Thymus (tissue), 11 donors: ENCODE results near the gene SLC25A5. TPM values are rescaled to one million over a fixed set of nuclear protein-coding genes. Genes with fewer than 3 reads are reported as not detected.
"Not testable (repeated sequence)": the region's sequence is repeated elsewhere in the genome, so short reads cannot be mapped to it uniquely, and the experiment has no call there.

ENCODE experiments used
- DNase-seq, 9 donors: peaks; one replicate each; pipeline ENCODE4 v3.0.0-alpha.2; 2013; ENCODE audit warnings: low spot score in 9 of 9, low read depth in 6 of 9, missing footprints in 1 of 9
- H3K27ac ChIP-seq, 2 donors: one replicate each; pipeline ENCODE4 v1.5.1; 2013; ENCODE audit warnings: control low read depth in 1 of 2, low read depth in 1 of 2, low read length in 1 of 2, mild to moderate bottlenecking in 1 of 2, moderate library complexity in 1 of 2
- H3K27me3 ChIP-seq, 2 donors: one replicate each; pipeline ENCODE4 v1.5.1; 2013; ENCODE audit warnings: low read length in 1 of 2; ENCODE audit not compliant: control insufficient read depth in 2 of 2, insufficient read depth in 1 of 2
- H3K36me3 ChIP-seq, 2 donors: one replicate each; pipeline ENCODE4 v1.5.1; 2013; ENCODE audit warnings: low read length in 1 of 2, mild to moderate bottlenecking in 1 of 2, moderate library complexity in 1 of 2; ENCODE audit not compliant: control insufficient read depth in 2 of 2, insufficient read depth in 2 of 2
- H3K4me1 ChIP-seq, 2 donors: one replicate each; pipeline ENCODE4 v1.5.1; 2013; ENCODE audit warnings: low read length in 2 of 2; ENCODE audit not compliant: control insufficient read depth in 2 of 2, insufficient read depth in 2 of 2
- H3K4me3 ChIP-seq, 2 donors: one replicate each; pipeline ENCODE4 v1.5.1; 2013; ENCODE audit warnings: low read length in 2 of 2, control low read depth in 1 of 2, mild to moderate bottlenecking in 1 of 2
- H3K9me3 ChIP-seq, 2 donors: one replicate each; pipeline ENCODE4 v1.5.1; 2013; ENCODE audit warnings: low read length in 1 of 2, mild to moderate bottlenecking in 1 of 2; ENCODE audit not compliant: control insufficient read depth in 2 of 2, insufficient read depth in 1 of 2
- whole genome bisulfite sequencing: extraction: QIAGEN DNeasy Blood & Tissue Kit; methylation state at CpG from one replicate; pipeline ENCODE4 v1.1.7; 2013; 5-methylcytosine and 5-hydroxymethylcytosine counted together
- polyA plus RNA-seq: library from polyadenylated mRNA; stranded (reverse); fragments of 200-250 nt; gene quantifications from one replicate; pipeline ENCODE4 v1.2.3, GENCODE V29; 2013
- total RNA-seq: library from RNA; stranded (reverse); fragments of 120-200 nt; gene quantifications from one replicate; pipeline ENCODE4 v1.2.4, GENCODE V29; 2013
- donor health status: healthy.

Gene SLC25A5
- total and polyA plus RNA-seq, 2 donors, result 237 to 279 TPM

DNA sequence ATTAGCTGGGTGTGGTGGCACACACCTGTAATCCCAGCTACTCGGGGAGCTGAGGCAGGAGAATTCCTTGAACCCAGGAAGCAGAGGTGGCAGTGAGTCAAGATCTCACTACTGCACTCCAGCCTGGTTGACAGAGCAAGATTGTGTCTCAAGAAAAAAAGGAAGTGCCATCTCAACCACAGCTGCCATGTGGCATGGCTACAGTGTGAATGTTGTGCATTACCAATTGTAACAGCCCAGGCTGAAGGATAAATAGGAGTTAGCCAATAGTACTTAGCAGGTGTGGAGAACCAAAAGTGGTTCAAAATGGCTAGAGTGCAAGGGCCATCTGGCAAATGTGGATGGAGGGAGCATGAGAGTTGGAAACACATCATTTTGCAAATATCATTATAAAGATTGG is 28.9 kb downstream of the SLC25A5 start:
- Histone ChIP-seq H3K9me3 (no peaks in the 10 kb centered on the region), H3K4me3 (no peak overlapping the region), H3K27me3 (no peaks in the 10 kb centered on the region), H3K27ac (peak overlapping the region; percentile 5 to 99), H3K36me3 (no peaks in the 10 kb centered on the region), H3K4me1 (peaks cover 7 to 41% of the 10 kb centered on the region in 2 donors)
- DNase-seq, result no peak
- WGBS, result 26% methylated on average over 1 of the region's 1 CpG

DNA sequence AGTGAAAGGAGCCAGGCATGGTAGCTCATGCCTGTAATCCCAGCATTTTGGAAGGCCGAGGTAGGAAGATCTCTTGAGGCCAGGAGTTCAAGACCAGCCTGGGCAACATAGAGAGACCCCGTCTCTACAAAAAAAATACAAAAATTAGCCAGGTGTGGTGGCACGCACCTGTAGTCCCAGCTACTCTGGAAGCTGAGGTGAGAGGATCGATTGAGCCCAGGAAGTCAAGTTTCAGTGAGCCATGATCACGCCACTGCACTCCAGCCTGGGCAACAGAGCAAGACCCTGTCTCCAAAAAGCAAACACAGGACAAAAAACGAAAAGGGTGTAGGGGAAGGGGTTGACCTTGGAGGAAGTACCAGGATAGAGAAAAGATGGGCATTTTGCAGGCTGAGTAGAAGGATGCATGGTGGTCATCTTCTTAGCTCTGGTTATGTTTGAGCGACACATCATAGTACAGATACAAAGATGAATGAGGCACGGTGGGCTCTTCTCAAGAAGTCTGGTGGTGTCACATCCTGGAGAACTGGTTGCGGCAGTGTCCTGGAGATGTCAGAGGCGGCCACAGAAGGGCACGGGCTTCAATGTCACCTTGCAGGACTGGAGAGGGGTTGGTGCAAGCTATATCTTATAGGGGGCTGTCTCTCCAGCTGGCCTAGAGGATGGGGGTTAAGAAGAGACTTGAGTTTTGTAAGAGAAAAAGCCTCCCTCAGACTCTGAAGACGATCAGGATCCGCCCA is 32.0 kb downstream of the SLC25A5 start:
- no peak for DNase-seq
- no peaks in the 10 kb centered on the region for H3K9me3 ChIP-seq
- WGBS, result 94% methylated on average over 13 of the region's 13 CpGs
- no peak overlapping the region for H3K4me3 ChIP-seq
- H3K36me3 ChIP-seq, result no peaks in the 10 kb centered on the region
- peaks cover 7 to 44% of the 10 kb centered on the region in 2 donors for H3K4me1 ChIP-seq
- no peaks in the 10 kb centered on the region for H3K27me3 ChIP-seq
- no peak overlapping the region for H3K27ac ChIP-seq

DNA sequence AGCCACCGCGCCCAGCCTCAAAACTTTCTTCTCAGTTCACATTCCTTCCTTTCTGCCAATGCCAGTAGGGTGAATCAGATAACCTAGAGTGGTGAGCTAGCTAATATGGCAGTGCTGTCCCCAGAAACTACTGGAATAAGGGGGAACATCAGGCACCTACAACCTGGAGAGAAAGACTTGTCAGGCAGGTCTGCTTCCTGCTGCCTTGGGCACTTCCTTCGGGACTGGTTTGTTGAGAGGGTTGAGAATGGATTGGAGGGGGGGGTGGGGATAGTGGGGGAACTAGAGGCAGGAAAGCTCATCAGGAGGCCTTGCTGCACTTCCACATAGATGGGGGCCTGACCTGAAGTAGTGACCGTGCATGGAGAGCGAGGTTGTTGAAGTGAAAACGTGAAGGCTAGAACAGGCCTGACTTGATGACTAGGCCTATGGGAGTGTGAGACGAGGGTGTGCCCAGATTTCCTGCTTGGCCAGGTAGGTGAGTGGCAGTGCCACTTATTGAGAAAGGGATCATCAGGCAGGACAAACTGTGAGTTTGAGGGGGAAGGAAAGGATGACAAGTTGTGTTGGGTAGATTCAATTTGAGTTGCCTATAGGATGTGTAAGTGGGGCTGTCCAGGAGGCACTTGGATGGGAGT is 33.4 kb downstream of the SLC25A5 start:
- peaks cover 0 to 30% of the 10 kb centered on the region in 2 donors for H3K4me1 ChIP-seq
- 97% methylated on average over 7 of the region's 7 CpGs for WGBS
- no peak overlapping the region for H3K27ac ChIP-seq

DNA sequence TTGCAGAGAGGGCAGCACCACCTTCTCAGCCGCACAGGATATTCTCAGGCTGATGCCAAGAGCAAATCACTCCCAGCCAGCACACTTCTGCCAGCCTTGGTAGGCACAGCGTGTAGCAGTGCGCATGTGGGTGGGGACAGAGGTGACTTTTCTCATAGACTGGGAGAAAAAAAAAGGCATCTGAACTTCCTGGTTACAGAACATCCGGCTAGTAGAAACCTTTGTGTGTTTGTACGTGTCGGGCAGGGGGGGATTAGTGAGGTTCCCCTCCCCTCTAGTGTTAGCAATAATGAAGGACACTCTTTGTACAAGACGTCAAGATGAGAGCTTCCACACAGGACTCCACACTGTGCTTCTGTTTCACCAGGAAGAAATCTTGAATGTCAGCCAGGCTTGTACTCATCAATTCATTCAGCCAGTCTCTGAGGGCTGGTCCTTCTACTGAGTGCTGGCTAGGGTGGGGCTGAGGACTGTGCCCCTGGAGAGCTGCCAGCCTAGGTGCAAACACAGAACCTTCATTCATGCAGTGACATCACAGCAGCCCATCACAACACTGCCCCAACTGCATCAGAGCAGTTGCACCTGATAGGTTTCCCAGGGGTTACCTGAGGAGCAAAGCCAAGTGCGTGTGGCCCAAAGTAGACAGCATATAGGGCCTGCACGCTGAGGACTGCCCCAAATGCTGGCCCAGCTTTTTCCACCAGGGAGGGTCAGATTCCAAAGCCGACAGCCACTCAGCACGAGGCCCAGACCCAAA is 34.7 kb downstream of the SLC25A5 start:
- Histone ChIP-seq H3K27me3 (no peaks in the 10 kb centered on the region), H3K27ac (peak overlapping the region; percentile 36 to 57), H3K4me3 (no peak overlapping the region), H3K9me3 (no peaks in the 10 kb centered on the region), H3K36me3 (no peaks in the 10 kb centered on the region), H3K4me1 (peaks cover 0 to 20% of the 10 kb centered on the region in 2 donors)
- 65% methylated on average over 11 of the region's 11 CpGs for WGBS
- DNase-seq, result peak in 2 of 9 donors; percentile 33 to 68

More for the DNA sequence above, 33.4 kb downstream of the SLC25A5 start:
- no peak overlapping the region for H3K4me3 ChIP-seq
- no peaks in the 10 kb centered on the region for H3K27me3 ChIP-seq
- no peak for DNase-seq
- no peaks in the 10 kb centered on the region for H3K9me3 ChIP-seq
- no peaks in the 10 kb centered on the region for H3K36me3 ChIP-seq

DNA sequence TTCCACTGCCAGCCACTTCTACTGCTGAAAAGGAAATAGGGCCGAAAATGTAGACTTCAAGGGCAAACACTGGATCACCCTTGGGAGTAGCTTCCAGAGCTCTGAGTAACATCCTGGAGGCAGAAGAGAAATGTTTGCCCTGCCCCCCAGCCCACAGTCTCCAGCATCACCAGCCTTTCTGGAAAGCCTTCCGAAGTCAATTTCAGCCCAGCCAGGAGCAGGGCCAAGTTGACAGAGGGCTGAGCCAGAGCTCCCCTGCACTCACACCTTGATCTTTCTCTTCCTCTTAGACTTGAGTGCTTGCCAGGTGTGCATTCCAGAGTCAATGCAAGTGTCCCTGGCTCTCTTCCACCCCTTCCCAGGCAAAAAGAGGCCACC is 35.2 kb downstream of the SLC25A5 start:
- H3K4me1 ChIP-seq, result peaks cover 0 to 20% of the 10 kb centered on the region in 2 donors
- H3K4me3 ChIP-seq, result no peak overlapping the region
- no peak overlapping the region for H3K27ac ChIP-seq
- no peaks in the 10 kb centered on the region for H3K36me3 ChIP-seq
- H3K9me3 ChIP-seq, result no peaks in the 10 kb centered on the region
- 97% methylated on average over 2 of the region's 2 CpGs for WGBS
- H3K27me3 ChIP-seq, result no peaks in the 10 kb centered on the region
- DNase-seq, result no peak

- 96% methylated on average over 10 of the region's 10 CpGs for WGBS
- H3K4me1 ChIP-seq, result peaks cover 0 to 20% of the 10 kb centered on the region in 2 donors
- not testable (repeated sequence) for DNase-seq, H3K36me3 ChIP-seq, H3K27me3 ChIP-seq, H3K4me3 ChIP-seq, H3K27ac ChIP-seq, H3K9me3 ChIP-seq
Measured at GRCh38 chrX:119505145-119505544, 36.9 kb downstream of the SLC25A5 start.

- no peak overlapping the region for H3K4me3 ChIP-seq
- H3K27me3 ChIP-seq, result no peaks in the 10 kb centered on the region
- no peaks in the 10 kb centered on the region for H3K36me3 ChIP-seq
- 100% methylated on average over 4 of the region's 4 CpGs for WGBS
- no peak for DNase-seq
- H3K4me1 ChIP-seq, result peaks cover 0 to 15% of the 10 kb centered on the region in 2 donors
- H3K9me3 ChIP-seq, result no peaks in the 10 kb centered on the region
- H3K27ac ChIP-seq, result no peak overlapping the region
Measured at GRCh38 chrX:119505945-119506344, 37.7 kb downstream of the SLC25A5 start.

DNA sequence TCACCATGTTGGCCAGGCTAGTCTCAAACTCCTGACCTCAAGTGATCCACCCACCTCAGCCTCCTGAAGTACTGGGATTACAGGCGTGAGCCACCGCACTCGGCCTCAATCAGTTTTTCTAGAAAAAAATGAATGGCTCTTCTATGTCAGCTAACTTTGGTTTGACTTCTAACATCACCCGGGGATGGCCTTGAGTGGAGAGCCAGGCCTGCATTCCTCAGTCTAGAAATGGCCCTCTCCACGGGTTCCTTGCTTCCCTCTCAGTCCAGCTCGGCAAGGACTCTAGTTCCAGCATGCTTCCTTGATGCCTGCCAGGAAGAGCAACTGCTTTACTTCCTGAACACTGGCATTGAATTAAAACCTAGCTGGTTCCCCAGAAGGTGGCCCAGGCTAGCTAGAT is 39.0 kb downstream of the SLC25A5 start:
- H3K4me3 ChIP-seq, result no peak overlapping the region
- H3K27me3 ChIP-seq, result no peaks in the 10 kb centered on the region
- DNase-seq, result no peak
- H3K27ac ChIP-seq, result no peak overlapping the region
- no peaks in the 10 kb centered on the region for H3K36me3 ChIP-seq
- H3K9me3 ChIP-seq, result no peaks in the 10 kb centered on the region
- H3K4me1 ChIP-seq, result peaks cover 0 to 12% of the 10 kb centered on the region in 2 donors
- 95% methylated on average over 6 of the region's 6 CpGs for WGBS
